K562 (cell line): Measurements from ENCODE around the gene SERPINE1. TPM values are rescaled to one million over a fixed set of nuclear protein-coding genes. Genes with fewer than 3 reads are reported as not detected.
A peak's percentile ranks its signal among the peaks of the same experiment; 100 is the strongest.

Experiments used
- ARID4B ChIP-seq: sonication (generic); formaldehyde crosslinking; IDR thresholded peaks from 2 replicates; pipeline ENCODE4 v1.8.0; 2022; ENCODE audit warnings: mild to moderate bottlenecking, missing genetic modification reagents
- ZNF449 ChIP-seq: fragments of 250-450 bp; sonication (Bioruptor Pico); IDR thresholded peaks from 2 replicates; pipeline ENCODE4 v1.8.0; 2022; ENCODE audit warnings: moderate library complexity, mild to moderate bottlenecking, inconsistent platforms
- polyA plus RNA-seq, 8 experiments: library from polyadenylated mRNA; depleted of rRNA in 4 of 8; stranded (reverse) in 5 of 8; unstranded in 3 of 8; fragments of >200 nt; fragmentation: Nextera tagmentation in 2 of 8; fragmentation: Illumina TruSeq in 1 of 8; extraction: Ambion mirVana in 2 of 8; extraction: Trizol in 1 of 8; gene quantifications; 2 replicates each; pipeline versions ENCODE4 v1.2.1 to v1.2.3, GENCODE V29; 2011 to 2014; ENCODE audit warnings: inconsistent platforms in 1 of 8, missing spikeins in 1 of 8
- total RNA-seq, 7 experiments: library from RNA; depleted of rRNA in 6 of 7; stranded (reverse); fragments of >200 nt in 6 of 7; fragmentation: Illumina TruSeq in 2 of 7; extraction: Trizol in 2 of 7; gene quantifications; 2 replicates each; pipeline versions ENCODE4 v1.2.1 to v1.2.3, GENCODE V29; 2011 to 2021; ENCODE audit warnings: low replicate concordance in 1 of 7

The SERPINE1 gene
- total and polyA plus RNA-seq, 9 of the 15 experiments (the other 6 are each of a cell fraction or from before 2014, with no cell fraction given), result 0.22 to 4.8 (median 0.91) TPM

- TF ChIP-seq ARID4B (CRISPR knock-in tag) (no peak), ZNF449 (CRISPR knock-in tag) (peak; percentile 65; the same call in 1 of the 2 replicates)
These were observed 25.2 kb downstream of the SERPINE1 start (continued) for GRCh38 chr7:101151908-101152651.
